Stimulated activated CD4-positive, alpha-beta T cell treated with anti-CD3 and anti-CD28 coated beads, Interleukin-4, amount 100 ng/mL, for 24 hours (primary cell): ENCODE data around the gene VAT1.

Experiments
- DNase-seq: peaks from one replicate; pipeline ENCODE4 v3.0.0-alpha.2; 2020

VAT1 gene

GRCh38 chr17:43026595-43026994 is 4.4 kb upstream of the VAT1 start:
- no peak for DNase-seq

- no peak for DNase-seq
Observed at GRCh38 chr17:43025766-43026537, 3.8 kb upstream of the VAT1 start.

GRCh38 chr17:43025290-43025657 is 3.1 kb upstream of the VAT1 start:
- no peak for DNase-seq

DNA sequence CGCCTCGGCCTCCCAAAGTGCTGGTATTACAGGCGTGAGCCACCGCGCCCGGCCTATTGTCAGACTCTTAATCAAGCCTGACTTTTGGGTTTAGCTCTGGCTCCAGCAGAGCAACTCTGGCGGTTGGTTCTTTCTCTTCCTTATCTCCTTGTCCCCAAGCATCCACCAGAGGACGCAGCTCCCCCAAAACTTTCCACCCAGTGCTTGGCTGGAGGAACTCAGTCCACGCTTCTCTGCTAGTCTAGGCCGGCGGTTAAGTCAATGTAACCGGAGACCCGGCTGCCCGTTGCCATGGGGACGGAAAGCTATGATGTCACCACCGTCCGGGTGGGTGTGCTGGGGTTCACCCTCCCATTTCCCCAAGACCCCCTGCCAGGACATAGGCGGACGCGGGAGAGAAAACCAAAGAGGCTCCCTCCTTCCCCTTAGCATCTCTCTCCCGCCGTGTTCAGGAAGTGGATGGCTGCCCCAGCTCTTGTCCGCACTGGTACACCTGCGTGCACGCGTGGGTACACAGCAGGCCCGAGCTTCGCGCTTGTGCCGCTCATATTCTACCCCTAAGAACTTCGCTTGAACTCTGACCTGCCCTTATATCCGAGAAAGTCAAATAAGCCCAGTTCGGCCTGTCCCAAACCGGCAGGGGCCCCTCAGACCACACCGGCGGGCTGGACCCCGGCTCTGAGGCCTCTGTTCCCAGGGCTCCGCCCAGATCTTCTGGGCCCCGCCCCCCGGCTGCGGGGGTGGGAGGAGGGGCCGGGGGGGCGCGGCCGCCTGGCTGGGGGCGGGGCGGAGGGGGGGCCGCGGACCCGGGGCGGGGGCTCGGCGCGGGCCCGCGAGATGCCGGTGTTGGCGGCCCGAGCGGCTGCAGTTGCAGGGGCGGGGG is 2.5 kb upstream of the VAT1 start, which contains the start of gene RND2:
Gene RND2, plus strand, starts transcription at position 825 of the 883 bp plus-strand sequence. CDS start 117 bp downstream, outside the sequence.
- DNase-seq, result peak; percentile 79

GRCh38 chr17:43020789-43021740 is 1.1 kb downstream of the VAT1 start:
- DNase-seq, result peak; percentile 35

DNA sequence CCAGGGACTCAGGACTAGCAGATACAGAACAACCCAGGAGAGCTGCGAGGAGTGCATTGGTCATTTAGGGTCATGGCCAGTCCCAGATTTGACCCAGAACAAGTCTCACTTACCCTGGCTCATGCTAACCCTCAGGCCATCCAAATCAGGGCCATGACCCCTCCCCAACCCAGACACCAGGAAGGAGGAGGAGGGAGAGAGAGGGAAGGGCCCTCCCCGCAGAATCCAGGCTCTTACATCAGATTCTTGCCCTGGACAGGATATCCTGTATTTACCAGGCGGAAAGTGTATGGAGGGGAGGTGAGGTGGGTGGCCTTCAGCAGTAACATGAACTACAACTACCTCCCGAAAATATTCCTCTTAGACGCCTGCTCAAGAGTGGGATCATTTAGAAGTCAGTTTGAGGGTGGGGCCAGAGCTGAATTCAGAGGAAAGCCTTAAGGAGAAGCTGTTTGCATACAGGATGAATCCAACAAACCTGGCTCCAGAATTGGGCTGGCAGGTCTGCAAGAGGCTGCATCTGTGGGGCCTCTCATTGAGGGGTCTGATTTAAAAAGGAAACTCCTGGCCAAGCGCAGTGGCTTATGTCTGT is 2.1 kb downstream of the VAT1 start:
- DNase-seq, result no peak

- DNase-seq, result no peak
Observed at GRCh38 chr17:43019418-43019817, 2.8 kb downstream of the VAT1 start.

- DNase-seq, result no peak
Observed at GRCh38 chr17:43018932-43019331, 3.3 kb downstream of the VAT1 start.

DNA sequence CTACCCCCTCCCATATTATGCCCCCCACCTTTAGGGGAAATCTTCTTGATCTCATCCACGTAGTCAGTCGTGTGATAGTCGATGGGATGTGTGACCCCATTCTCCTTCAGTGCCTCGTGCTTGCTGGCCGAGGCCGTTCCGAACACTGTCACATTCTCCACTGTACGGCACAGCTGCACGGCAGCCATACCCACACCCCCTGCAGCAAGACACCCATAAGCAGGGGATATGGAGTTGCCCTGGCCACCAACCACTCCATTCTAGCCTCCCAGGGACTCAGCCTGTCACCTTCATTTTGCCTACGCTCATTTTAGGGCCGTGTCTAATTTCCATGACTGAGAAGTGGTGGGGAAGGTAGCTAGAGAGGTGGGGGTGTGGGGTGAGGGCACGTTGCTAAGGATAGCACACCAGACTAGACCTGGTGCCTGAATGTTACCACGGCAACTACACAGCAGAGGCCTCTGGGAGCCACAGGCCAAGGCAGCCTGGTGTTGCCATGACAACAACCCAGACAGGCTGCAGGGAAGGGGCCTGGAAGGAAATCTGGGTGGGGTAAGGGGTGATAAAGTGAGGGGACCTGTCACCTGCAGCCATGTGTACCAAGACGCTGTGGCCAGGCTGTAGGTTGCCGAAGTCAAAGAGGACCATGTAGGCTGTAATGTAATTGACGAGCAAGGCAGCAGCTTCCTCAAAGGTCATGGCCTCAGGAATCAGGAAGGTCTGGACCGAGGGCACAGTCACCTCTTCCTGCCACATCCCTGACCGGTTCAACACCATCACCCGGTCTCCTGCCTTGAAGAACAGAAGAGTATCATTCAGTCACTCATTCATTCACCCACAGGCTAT is 4.0 kb downstream of the VAT1 start:
- DNase-seq, result no peak

- no peak for DNase-seq
Observed at GRCh38 chr17:43016216-43016615, 6.0 kb downstream of the VAT1 start.

DNA sequence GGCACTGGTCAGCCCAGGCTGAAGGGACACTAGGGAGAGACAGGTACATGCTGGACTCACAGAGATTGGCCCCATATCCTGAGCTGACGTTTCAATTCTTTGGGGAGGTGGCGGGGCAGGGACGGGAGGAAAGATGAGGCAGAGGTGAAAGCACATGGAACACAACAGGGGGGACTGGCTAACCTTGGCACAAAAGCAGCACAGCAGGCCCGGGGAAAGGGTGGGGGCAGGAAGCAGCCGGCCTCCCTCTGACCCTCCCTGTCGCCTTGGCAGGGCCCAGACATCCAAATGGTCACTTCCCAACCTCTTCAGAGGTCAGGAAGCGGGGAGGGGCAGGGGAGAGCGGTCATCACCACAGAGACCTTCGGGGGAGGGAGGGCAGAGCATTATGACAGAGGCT is 6.6 kb downstream of the VAT1 start:
- no peak for DNase-seq

GRCh38 chr17:43014649-43015542 is 7.3 kb downstream of the VAT1 start:
- DNase-seq, result no peak

DNA sequence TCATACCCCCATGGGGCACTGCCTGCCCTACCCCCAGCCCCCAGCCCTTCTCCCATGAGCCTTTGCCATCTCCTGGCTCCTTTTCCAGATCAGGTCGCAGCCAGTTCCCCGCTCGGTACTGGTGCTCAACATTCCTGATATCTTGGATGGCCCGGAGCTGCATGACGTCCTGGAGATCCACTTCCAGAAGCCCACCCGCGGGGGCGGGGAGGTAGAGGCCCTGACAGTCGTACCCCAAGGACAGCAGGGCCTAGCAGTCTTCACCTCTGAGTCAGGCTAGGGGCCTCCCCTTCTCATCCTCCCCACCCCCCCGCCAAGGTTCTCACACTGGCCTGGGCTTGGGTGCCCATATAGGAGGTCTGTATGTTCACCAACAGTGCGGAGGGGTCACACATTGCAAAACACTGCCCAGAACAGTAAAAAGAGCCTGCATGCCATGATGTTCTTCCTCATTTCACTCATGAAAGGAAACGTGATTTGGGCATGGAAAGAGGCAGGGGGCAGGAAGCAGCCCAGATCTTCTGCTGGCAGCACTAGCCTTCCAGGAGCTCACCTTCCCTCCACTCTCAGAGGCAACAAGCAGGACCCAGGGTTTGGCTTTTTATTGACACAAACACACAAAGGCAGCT is 8.1 kb downstream of the VAT1 start:
- no peak for DNase-seq

GRCh38 chr17:43013296-43013695 is 8.9 kb downstream of the VAT1 start:
- no peak for DNase-seq

DNA sequence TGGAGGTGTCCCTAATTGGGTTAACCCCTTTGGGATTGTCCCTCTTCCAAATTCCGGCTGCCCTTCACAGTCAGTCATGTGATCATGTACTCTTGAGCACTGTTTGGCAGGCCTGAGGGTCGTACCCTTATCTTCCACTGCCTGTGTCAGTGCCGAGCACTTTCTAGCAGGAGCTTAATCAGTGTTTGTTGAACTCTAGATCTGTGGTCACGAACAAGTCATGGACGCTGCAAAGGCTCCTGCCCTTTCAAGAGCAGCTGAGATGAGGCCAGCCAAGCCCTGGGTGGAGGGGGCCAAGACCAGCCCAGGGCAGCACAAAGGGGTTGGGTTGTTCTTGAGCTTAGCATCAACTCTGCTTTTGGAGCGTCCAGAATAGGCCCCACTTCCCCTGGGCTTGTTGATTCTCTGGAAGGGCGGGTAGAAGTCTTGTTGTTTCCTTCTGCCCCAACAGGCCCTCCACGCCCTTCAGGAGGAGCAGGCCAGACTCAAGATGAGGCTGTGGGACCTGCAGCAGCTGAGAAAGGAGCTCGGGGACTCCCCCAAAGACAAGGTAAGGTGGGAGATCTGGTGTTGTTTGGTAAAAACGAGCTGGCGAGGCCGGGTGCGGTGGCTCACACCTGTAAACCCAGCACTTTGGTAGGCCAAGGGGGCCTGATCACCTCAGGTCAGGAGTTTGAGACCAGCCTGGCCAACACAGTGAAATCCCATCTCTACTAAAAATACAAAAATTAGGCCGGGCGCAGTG is 10.3 kb downstream of the VAT1 start:
- DNase-seq, result no peak

DNA sequence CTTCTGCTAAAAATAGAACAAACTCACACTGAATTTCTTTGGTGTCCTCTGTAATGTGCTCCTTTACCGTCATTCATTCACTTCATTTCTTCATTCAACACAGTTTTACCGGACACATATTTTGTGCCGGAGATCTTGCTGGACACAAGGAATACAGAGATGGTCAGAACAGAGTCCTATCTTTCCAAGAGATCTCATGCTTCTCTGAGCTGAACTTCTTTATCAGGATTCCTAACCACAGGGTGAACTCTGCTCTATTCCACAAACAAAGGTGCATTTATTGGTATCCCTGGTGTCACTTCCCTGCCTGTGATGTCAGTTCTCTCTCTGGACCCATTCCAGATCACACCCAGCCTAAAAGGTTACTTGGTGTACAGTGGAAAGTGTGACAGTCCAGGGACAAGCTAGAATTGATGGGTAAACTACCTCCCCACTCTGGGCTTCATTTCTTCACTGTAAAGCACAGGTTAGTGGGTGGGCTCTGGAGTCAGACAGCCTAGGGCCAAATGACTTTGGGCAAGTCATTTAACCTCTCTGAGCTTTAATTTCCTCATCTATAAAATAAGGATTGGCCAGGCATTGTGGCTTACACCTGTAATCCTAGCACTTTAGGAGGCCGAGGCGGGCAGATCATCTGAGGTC is 11.4 kb downstream of the VAT1 start:
- no peak for DNase-seq

- peak; percentile 89 for DNase-seq
Observed at GRCh38 chr17:43006639-43007551, 15.3 kb downstream of the VAT1 start, which contains the start of gene IFI35. Gene IFI35 (plus strand): TSS chr17:43006784. CDS start chr17:43006948, 164 bp downstream.
